ENCODE results near the gene CACNA1C. TPM values are rescaled to one million over a fixed set of nuclear protein-coding genes. Genes with fewer than 3 reads are reported as not detected.

Gene CACNA1C
- total and polyA plus RNA-seq, 2 of the 4 experiments (the other 2 are of a cell fraction), result 1.6 to 2.6 TPM

DNA sequence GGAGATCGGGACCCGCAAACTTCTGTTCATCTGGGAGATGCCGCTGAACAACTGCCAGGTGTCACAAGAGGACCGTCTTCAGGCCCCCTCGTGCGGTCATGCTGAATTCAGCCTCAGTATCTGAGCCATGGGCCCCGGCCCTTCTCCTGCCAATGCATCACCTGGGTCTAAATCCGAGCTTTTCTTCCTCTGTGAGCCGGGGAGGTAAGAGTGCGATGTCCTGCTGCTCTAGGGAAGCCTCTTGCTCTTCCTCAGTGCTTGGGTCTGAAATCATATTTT, 586.2 kb downstream of the CACNA1C start:
- 92% methylated on average over 9 of the region's 10 CpGs; no CpG with 5 or more reads in 1 of the 2 experiments for WGBS, 2 experiments (ENCODE audit: extremely low coverage in 2 of 2, insufficient read length in 1 of 2)
- Histone ChIP-seq H2BK120ac (ENCODE audit: low read depth, low read length) (no peak overlapping the region), H3K27me3 (ENCODE audit: control insufficient read depth, insufficient read depth, low read length) (no peaks in the 10 kb centered on the region), H2AK9ac (replicated peaks; ENCODE audit: low read depth, low read length, poor library complexity) (no peak overlapping the region), H4K20me1 (ENCODE audit: insufficient read depth, low read length) (no peaks in the 10 kb centered on the region), H4K5ac (ENCODE audit: low read depth, low read length) (no peak overlapping the region), H3K4me1 (ENCODE audit: control insufficient read depth, insufficient read depth, low read length) (peaks cover 17% of the 10 kb centered on the region), H3K18ac (ENCODE audit: low read depth, low read length) (no peak overlapping the region), H3K79me1 (ENCODE audit: low read depth in 1 of 2, low read length in 2 of 2) (no peaks in the 10 kb centered on the region), H3K9ac (ENCODE audit: low read depth, low read length) (no peak overlapping the region), H3K9me1 (ENCODE audit: insufficient read depth, low read length) (peaks cover 29% of the 10 kb centered on the region), H2BK5ac (ENCODE audit: low read depth, low read length, poor library complexity, severe bottlenecking) (no peak overlapping the region), H3K23ac (ENCODE audit: low read depth, low read length) (no peak overlapping the region), H2BK20ac (ENCODE audit: low read depth, low read length) (no peak overlapping the region), H3K36me3 (ENCODE audit: control insufficient read depth, insufficient read depth, low read length) (peaks cover 5% of the 10 kb centered on the region; the same call in 1 of the 2 replicates), H3K4me3 (ENCODE audit: insufficient read depth, low read depth, low read length) (no peak overlapping the region), H3K56ac (ENCODE audit: extremely low read depth, insufficient read depth, low read length) (no peak overlapping the region), H3K9me3 (ENCODE audit: control insufficient read depth, insufficient read depth, low read length) (peaks cover 4% of the 10 kb centered on the region), H3K4me2 (ENCODE audit: low read depth, low read length) (no peak overlapping the region), H2AFZ (replicated peaks; ENCODE audit: low read length, poor library complexity) (no peak overlapping the region), H3K14ac (replicated peaks; ENCODE audit: low read depth, low read length) (no peak overlapping the region), H3K4ac (ENCODE audit: low read depth, low read length) (no peak overlapping the region), H4K91ac (ENCODE audit: insufficient read depth, low read depth, low read length) (no peak overlapping the region), H3K27ac (ENCODE audit: insufficient read depth, low read length) (no peak overlapping the region), H4K8ac (ENCODE audit: low read depth in 2 of 2, low read length in 2 of 2) (no peak overlapping the region), H2AK5ac (ENCODE audit: low read depth, low read length) (no peak overlapping the region), H2BK15ac (ENCODE audit: low read depth, low read length) (no peak overlapping the region)
- no peak for ATAC-seq (ENCODE audit: low read depth)
- dilution Hi-C loops (cut with HindIII; ENCODE audit: low sequenced_read_pairs, unreplicated experiment) (no loop called here), intact Hi-C loops (cut with micrococcal nuclease) (no loop called here), in situ Hi-C loops (cut with MboI; ENCODE audit: low sequenced_read_pairs) (no loop called here)
- TF ChIP-seq MAFK (IDR thresholded peaks at IDR 0.05; ENCODE audit: low read depth, low read length), result no peak
- TF ChIP-seq RFX5 (IDR thresholded peaks at IDR 0.05; ENCODE audit: low read depth, low read length), result no peak
- ChIA-PET CTCF (no interaction called here), POLR2A (ENCODE audit: unreplicated experiment) (no interaction called here)
- no TSS peak for BruUV-seq (replicated peaks)
- no peak for DNase-seq

All from IMR-90 (cell line).